Measurements from ENCODE around the gene CFAP69.

GRCh38 chr7:90242369-90243168 is 2.4 kb upstream of the CFAP69 start:
- TF ChIP-seq, protein P1, sequence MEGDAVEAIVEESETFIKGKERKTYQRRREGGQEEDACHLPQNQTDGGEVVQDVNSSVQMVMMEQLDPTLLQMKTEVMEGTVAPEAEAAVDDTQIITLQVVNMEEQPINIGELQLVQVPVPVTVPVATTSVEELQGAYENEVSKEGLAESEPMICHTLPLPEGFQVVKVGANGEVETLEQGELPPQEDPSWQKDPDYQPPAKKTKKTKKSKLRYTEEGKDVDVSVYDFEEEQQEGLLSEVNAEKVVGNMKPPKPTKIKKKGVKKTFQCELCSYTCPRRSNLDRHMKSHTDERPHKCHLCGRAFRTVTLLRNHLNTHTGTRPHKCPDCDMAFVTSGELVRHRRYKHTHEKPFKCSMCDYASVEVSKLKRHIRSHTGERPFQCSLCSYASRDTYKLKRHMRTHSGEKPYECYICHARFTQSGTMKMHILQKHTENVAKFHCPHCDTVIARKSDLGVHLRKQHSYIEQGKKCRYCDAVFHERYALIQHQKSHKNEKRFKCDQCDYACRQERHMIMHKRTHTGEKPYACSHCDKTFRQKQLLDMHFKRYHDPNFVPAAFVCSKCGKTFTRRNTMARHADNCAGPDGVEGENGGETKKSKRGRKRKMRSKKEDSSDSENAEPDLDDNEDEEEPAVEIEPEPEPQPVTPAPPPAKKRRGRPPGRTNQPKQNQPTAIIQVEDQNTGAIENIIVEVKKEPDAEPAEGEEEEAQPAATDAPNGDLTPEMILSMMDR (conservative IDR thresholded peaks at IDR 0.05) = no peak
- no peak for TF ChIP-seq EZH2 (IDR thresholded peaks at IDR 0.05; ENCODE audit: low read depth)

Measured in PC-9 (cell line).